ENCODE results near the gene C3AR1.
"Not testable (repeated sequence)": the region's sequence is repeated elsewhere in the genome, so short reads cannot be mapped to it uniquely, and the experiment has no call there.

C3AR1 gene

GRCh38 chr12:8032242-8033152, 33.7 kb downstream of the C3AR1 start, which contains the start of gene FOXJ2:
FOXJ2 (plus strand) TSS chr12:8032716; CDS start chr12:8039833, 7,117 bp downstream.
- Histone ChIP-seq H3K4me3 (ENCODE audit: low read length) (peak within 1 kb of the TSS; percentile 61), H3K36me3 (ENCODE audit: insufficient read depth, low read length) (no peaks in the 10 kb centered on the region), H3K9me3 (ENCODE audit: low read length) (no peaks in the 10 kb centered on the region), H2AFZ (ENCODE audit: low read depth, low read length) (peak within 1 kb of the TSS; percentile 77), H3K4me1 (ENCODE audit: insufficient read depth, low read length) (peaks cover 28% of the 10 kb centered on the region), H3K27me3 (ENCODE audit: insufficient read depth, low read length) (no peaks in the 10 kb centered on the region)

DNA sequence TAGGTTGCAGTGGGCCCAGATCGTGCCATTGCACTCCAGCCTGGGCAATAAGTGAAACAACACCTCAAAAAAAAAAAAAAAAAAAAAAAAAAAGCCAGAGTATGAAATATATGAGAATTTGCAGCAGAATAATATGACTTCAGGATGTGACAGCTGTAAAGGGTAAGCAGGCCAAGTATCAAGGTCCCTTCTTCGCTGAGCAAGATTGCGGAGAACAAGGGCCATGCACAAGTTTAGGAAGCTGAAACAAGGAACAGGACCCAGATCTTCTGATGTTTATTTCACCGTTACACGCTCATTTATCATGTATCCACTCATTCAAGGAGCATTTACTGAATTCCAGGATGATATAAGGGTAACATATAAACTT, 34.3 kb downstream of the C3AR1 start:
- H3K27me3 ChIP-seq (ENCODE audit: insufficient read depth, low read length) = no peaks in the 10 kb centered on the region
- H3K4me1 ChIP-seq (ENCODE audit: insufficient read depth, low read length) = peaks cover 28% of the 10 kb centered on the region
- no peaks in the 10 kb centered on the region for H3K9me3 ChIP-seq (ENCODE audit: low read length)
- peak overlapping the region; percentile 61 for H3K4me3 ChIP-seq (ENCODE audit: low read length)
- peak overlapping the region; percentile 29 for H2AFZ ChIP-seq (ENCODE audit: low read depth, low read length)
- H3K36me3 ChIP-seq (ENCODE audit: insufficient read depth, low read length) = no peaks in the 10 kb centered on the region

GRCh38 chr12:8031017-8031416, 35.1 kb downstream of the C3AR1 start:
- H3K36me3 ChIP-seq (ENCODE audit: insufficient read depth, low read length); H3K27me3 ChIP-seq (ENCODE audit: insufficient read depth, low read length); H3K4me3 ChIP-seq (ENCODE audit: low read length); H3K9me3 ChIP-seq (ENCODE audit: low read length); H2AFZ ChIP-seq (ENCODE audit: low read depth, low read length): not testable (repeated sequence)
- peaks cover 28% of the 10 kb centered on the region for H3K4me1 ChIP-seq (ENCODE audit: insufficient read depth, low read length)

DNA sequence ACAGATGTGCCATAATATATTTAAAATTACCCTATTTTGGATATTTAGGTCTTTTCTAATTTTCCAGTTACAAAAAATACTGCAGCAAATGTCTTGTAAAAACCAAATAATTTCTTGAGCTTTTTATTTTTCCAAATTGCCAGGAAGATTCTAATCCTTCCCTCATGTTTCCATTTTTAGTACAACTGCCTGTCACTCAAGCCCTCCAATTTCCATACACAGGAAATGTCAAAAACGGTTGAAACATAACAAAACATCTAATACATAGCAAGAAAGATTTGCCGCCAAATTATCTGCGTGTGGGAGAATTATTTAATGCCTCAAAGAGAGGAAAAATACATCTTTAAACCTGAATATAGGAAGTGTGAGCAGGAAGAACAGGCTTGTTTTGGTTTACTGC, 36.0 kb downstream of the C3AR1 start:
- Histone ChIP-seq H3K27me3 (ENCODE audit: insufficient read depth, low read length) (no peaks in the 10 kb centered on the region), H2AFZ (ENCODE audit: low read depth, low read length) (no peak overlapping the region), H3K4me3 (ENCODE audit: low read length) (no peak overlapping the region), H3K4me1 (ENCODE audit: insufficient read depth, low read length) (peaks cover 26% of the 10 kb centered on the region), H3K36me3 (ENCODE audit: insufficient read depth, low read length) (no peaks in the 10 kb centered on the region), H3K9me3 (ENCODE audit: low read length) (no peaks in the 10 kb centered on the region)

DNA sequence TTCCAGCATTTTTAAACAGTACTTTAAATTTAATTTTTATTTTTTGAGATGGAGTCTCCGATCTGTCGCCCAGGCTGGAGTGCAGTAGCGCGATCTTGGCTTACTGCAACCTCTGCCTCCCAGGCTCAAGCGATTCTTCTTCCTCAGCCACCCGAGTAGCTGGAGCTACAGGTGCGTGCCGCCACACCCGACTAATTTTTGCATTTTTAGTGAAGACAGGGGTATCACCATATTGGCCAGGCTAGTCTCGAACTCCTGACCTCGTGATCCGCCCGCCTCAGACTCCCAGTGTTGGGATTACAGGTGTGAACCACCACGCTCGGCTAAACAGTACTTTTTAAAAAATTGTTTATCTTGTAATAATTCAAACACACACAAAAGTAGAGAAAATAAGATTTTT, 37.9 kb downstream of the C3AR1 start:
- H3K4me1 ChIP-seq (ENCODE audit: insufficient read depth, low read length) = peaks cover 7% of the 10 kb centered on the region

GRCh38 chr12:8027856-8028255, 38.3 kb downstream of the C3AR1 start:
- Histone ChIP-seq H2AFZ (ENCODE audit: low read depth, low read length) (no peak overlapping the region), H3K27me3 (ENCODE audit: insufficient read depth, low read length) (no peaks in the 10 kb centered on the region), H3K36me3 (ENCODE audit: insufficient read depth, low read length) (no peaks in the 10 kb centered on the region), H3K9me3 (ENCODE audit: low read length) (no peaks in the 10 kb centered on the region), H3K4me1 (ENCODE audit: insufficient read depth, low read length) (peaks cover 3% of the 10 kb centered on the region), H3K4me3 (ENCODE audit: low read length) (peak overlapping the region; percentile 64)

More for the DNA sequence above, 37.9 kb downstream of the C3AR1 start:
- Histone ChIP-seq H3K36me3 (ENCODE audit: insufficient read depth, low read length) (no peaks in the 10 kb centered on the region), H2AFZ (ENCODE audit: low read depth, low read length) (no peak overlapping the region), H3K9me3 (ENCODE audit: low read length) (no peaks in the 10 kb centered on the region), H3K27me3 (ENCODE audit: insufficient read depth, low read length) (no peaks in the 10 kb centered on the region), H3K4me3 (ENCODE audit: low read length) (no peak overlapping the region)

DNA sequence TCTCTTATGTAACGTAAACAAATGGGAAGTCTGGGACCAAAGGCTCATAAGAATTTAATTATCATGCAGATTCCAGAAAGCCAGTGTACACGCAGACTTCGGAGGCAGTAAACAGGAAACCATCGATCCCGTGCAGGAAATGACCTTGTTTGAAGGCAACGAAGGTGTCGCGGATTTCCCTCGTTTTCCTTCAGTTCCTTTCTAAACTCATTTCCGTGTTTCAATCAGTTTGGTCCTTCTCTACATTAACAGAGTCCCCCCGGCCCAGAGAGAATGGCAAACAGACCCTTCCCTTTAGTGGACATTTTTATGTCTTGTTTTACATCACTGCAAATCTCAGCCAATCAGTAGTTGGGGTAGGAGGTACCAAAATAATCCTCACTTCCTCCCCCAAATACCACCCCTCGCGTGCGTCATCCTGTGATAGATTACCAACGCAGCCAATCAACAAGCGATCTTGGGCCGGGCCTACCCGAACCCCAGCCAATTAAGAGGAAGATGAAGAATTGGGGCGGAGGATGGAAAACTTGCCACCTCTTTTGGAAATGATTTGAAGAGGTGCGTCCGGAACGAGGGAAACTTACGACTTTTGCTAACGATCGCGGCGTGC, 39.8 kb downstream of the C3AR1 start:
- H3K9me3 ChIP-seq (ENCODE audit: low read length) = no peaks in the 10 kb centered on the region
- peak overlapping the region; percentile 87 for H2AFZ ChIP-seq (ENCODE audit: low read depth, low read length)
- peak overlapping the region; percentile 64 for H3K4me3 ChIP-seq (ENCODE audit: low read length)
- no peaks in the 10 kb centered on the region for H3K36me3 ChIP-seq (ENCODE audit: insufficient read depth, low read length)
- no peaks in the 10 kb centered on the region for H3K4me1 ChIP-seq (ENCODE audit: insufficient read depth, low read length)
- no peaks in the 10 kb centered on the region for H3K27me3 ChIP-seq (ENCODE audit: insufficient read depth, low read length)

GRCh38 chr12:8018666-8019581, 47.2 kb downstream of the C3AR1 start:
- Histone ChIP-seq H3K4me3 (ENCODE audit: low read length) (peak overlapping the region; percentile 58), H2AFZ (ENCODE audit: low read depth, low read length) (peak overlapping the region; percentile 91)

GRCh38 chr12:8018213-8018612, 47.9 kb downstream of the C3AR1 start:
- H3K4me1 ChIP-seq (ENCODE audit: insufficient read depth, low read length); H3K36me3 ChIP-seq (ENCODE audit: insufficient read depth, low read length); H3K9me3 ChIP-seq (ENCODE audit: low read length): not testable (repeated sequence)
- Histone ChIP-seq H3K27me3 (ENCODE audit: insufficient read depth, low read length) (peaks cover 26% of the 10 kb centered on the region), H3K4me3 (ENCODE audit: low read length) (peak overlapping the region; percentile 58), H2AFZ (ENCODE audit: low read depth, low read length) (peak overlapping the region; percentile 91)

More at GRCh38 chr12:8018666-8019581, 47.2 kb downstream of the C3AR1 start:
- peaks cover 26% of the 10 kb centered on the region for H3K27me3 ChIP-seq (ENCODE audit: insufficient read depth, low read length)
- no peaks in the 10 kb centered on the region for H3K36me3 ChIP-seq (ENCODE audit: insufficient read depth, low read length)
- peaks cover 5% of the 10 kb centered on the region for H3K4me1 ChIP-seq (ENCODE audit: insufficient read depth, low read length)
- no peaks in the 10 kb centered on the region for H3K9me3 ChIP-seq (ENCODE audit: low read length)

GRCh38 chr12:8014836-8015235, 51.3 kb downstream of the C3AR1 start:
- no peaks in the 10 kb centered on the region for H3K9me3 ChIP-seq (ENCODE audit: low read length)
- H2AFZ ChIP-seq (ENCODE audit: low read depth, low read length) = no peak overlapping the region
- H3K4me3 ChIP-seq (ENCODE audit: low read length) = no peak overlapping the region
- H3K36me3 ChIP-seq (ENCODE audit: insufficient read depth, low read length) = no peaks in the 10 kb centered on the region
- H3K4me1 ChIP-seq (ENCODE audit: insufficient read depth, low read length) = peaks cover 5% of the 10 kb centered on the region
- H3K27me3 ChIP-seq (ENCODE audit: insufficient read depth, low read length) = peaks cover 20% of the 10 kb centered on the region

DNA sequence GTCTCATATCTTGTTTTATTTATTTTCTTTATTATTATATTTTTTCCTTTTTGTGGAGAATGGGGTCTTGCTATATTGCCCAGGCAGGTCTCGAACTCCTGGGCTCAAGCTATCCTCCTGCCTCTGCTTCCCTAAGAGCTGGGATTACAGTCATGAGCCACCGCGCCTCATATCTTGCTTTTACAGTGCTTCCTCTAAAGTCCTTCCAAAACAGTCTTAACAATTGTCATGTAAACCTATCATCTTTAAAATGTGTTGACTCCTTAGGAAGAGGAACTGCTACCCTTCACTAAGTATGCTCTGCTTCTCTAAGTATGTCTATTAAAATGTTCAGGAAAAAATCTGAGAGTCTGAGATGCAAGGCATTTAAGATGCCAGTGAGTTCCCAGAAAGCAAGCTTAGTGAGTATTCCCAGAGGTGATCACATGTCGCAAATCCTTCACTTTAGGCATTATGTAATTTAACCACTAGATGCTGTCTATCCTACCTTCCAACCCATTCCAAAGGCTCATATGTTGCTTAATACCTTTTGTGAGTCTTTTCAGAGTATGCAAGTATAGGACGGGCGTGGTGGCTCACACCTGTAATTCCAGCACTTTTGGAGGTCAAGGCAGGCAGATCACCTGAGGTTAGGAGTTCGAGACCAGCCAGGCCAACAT, 53.4 kb downstream of the C3AR1 start:
- Histone ChIP-seq H2AFZ (ENCODE audit: low read depth, low read length) (no peak overlapping the region), H3K4me3 (ENCODE audit: low read length) (no peak overlapping the region), H3K36me3 (ENCODE audit: insufficient read depth, low read length) (no peaks in the 10 kb centered on the region), H3K9me3 (ENCODE audit: low read length) (no peaks in the 10 kb centered on the region), H3K27me3 (ENCODE audit: insufficient read depth, low read length) (peaks cover 7% of the 10 kb centered on the region), H3K4me1 (ENCODE audit: insufficient read depth, low read length) (no peaks in the 10 kb centered on the region)

GRCh38 chr12:8011331-8011730, 54.8 kb downstream of the C3AR1 start:
- H3K4me1 ChIP-seq (ENCODE audit: insufficient read depth, low read length) = no peaks in the 10 kb centered on the region
- no peaks in the 10 kb centered on the region for H3K9me3 ChIP-seq (ENCODE audit: low read length)
- H2AFZ ChIP-seq (ENCODE audit: low read depth, low read length) = no peak overlapping the region
- no peaks in the 10 kb centered on the region for H3K36me3 ChIP-seq (ENCODE audit: insufficient read depth, low read length)
- H3K4me3 ChIP-seq (ENCODE audit: low read length) = no peak overlapping the region
- H3K27me3 ChIP-seq (ENCODE audit: insufficient read depth, low read length) = peaks cover 3% of the 10 kb centered on the region
